Stimulated activated CD4-positive, alpha-beta T cell treated with anti-CD3 and anti-CD28 coated beads, TNF-alpha, amount 100 ng/mL, for 4 hours (primary cell): ENCODE data around the gene FREM3.

Experiments
- DNase-seq, 3 experiments: peaks; one replicate each; pipeline ENCODE4 v3.0.0-alpha.2; 2020; ENCODE audit warnings: low read depth in 3 of 3

Gene FREM3

GRCh38 chr4:143667461-143667860 lies 33.0 kb downstream of the FREM3 start:
- DNase-seq, result no peak

- DNase-seq, result no peak
These were observed 42.1 kb downstream of the FREM3 start for GRCh38 chr4:143658336-143658735.

GRCh38 chr4:143654571-143654970 lies 45.9 kb downstream of the FREM3 start:
- no peak for DNase-seq

- DNase-seq, result no peak
These were observed 47.4 kb downstream of the FREM3 start for GRCh38 chr4:143653031-143653430.

- no peak for DNase-seq
These were observed 57.1 kb downstream of the FREM3 start for GRCh38 chr4:143643399-143643798.

GRCh38 chr4:143642611-143643010 lies 57.9 kb downstream of the FREM3 start:
- DNase-seq, result no peak

GRCh38 chr4:143641361-143641760 lies 59.1 kb downstream of the FREM3 start:
- no peak for DNase-seq

- DNase-seq, result no peak
These were observed 65.7 kb downstream of the FREM3 start for GRCh38 chr4:143634763-143635162.

- no peak for DNase-seq
These were observed 66.6 kb downstream of the FREM3 start for GRCh38 chr4:143633833-143634232.

GRCh38 chr4:143626134-143626911 lies 74.2 kb downstream of the FREM3 start:
- DNase-seq, result no peak

GRCh38 chr4:143625632-143626031 lies 74.8 kb downstream of the FREM3 start:
- no peak for DNase-seq

GRCh38 chr4:143623896-143624295 lies 76.6 kb downstream of the FREM3 start:
- DNase-seq, result no peak

GRCh38 chr4:143618811-143619210 lies 81.7 kb downstream of the FREM3 start:
- no peak for DNase-seq

GRCh38 chr4:143617994-143618679 lies 82.3 kb downstream of the FREM3 start:
- DNase-seq, result no peak

GRCh38 chr4:143616771-143617170 lies 83.7 kb downstream of the FREM3 start:
- no peak for DNase-seq

GRCh38 chr4:143609492-143609891 lies 91.0 kb downstream of the FREM3 start:
- no peak for DNase-seq

GRCh38 chr4:143606480-143606879 lies 94.0 kb downstream of the FREM3 start:
- DNase-seq, result no peak

GRCh38 chr4:143599827-143600226 lies 100.6 kb downstream of the FREM3 start:
- DNase-seq, result no peak

GRCh38 chr4:143598816-143599215 lies 101.7 kb downstream of the FREM3 start:
- no peak for DNase-seq

GRCh38 chr4:143597276-143597675 lies 103.2 kb downstream of the FREM3 start:
- no peak for DNase-seq

GRCh38 chr4:143587703-143588102 lies 112.8 kb downstream of the FREM3 start:
- no peak for DNase-seq

GRCh38 chr4:143586080-143586479 lies 114.4 kb downstream of the FREM3 start:
- no peak for DNase-seq

- no peak for DNase-seq
These were observed 114.9 kb downstream of the FREM3 start for GRCh38 chr4:143585548-143585947.
